ENCODE measurements around the gene RPS6KC1. TPM values are rescaled to one million over a fixed set of nuclear protein-coding genes. Genes with fewer than 3 reads are reported as not detected.

RPS6KC1 gene
- total RNA-seq, 1 donor from 2014 or later, result 16.7 TPM

- Mint-ChIP-seq H3K36me3 (ENCODE audit: low read depth) (peaks cover 3% of the 10 kb centered on the region), H3K9me3 (no peaks in the 10 kb centered on the region), H3K4me3 (no peak overlapping the region), H3K27ac (ENCODE audit: unreplicated experiment) (no peak overlapping the region), H3K27me3 (ENCODE audit: low read depth) (no peaks in the 10 kb centered on the region), H3K4me1 (peaks cover 35% of the 10 kb centered on the region)
- TF ChIP-seq CTCF (conservative IDR thresholded peaks at IDR 0.05), result no peak
- DNase-seq (ENCODE audit: low read depth, low spot score), result no peak
These were observed 199.4 kb downstream of the RPS6KC1 start for GRCh38 chr1:213250446-213250845.

- Mint-ChIP-seq H3K36me3 (ENCODE audit: low read depth) (peaks cover 3% of the 10 kb centered on the region), H3K27me3 (ENCODE audit: low read depth) (no peaks in the 10 kb centered on the region), H3K4me1 (peaks cover 27% of the 10 kb centered on the region), H3K4me3 (no peak overlapping the region), H3K9me3 (no peaks in the 10 kb centered on the region), H3K27ac (ENCODE audit: unreplicated experiment) (peak overlapping the region; percentile 8)
- TF ChIP-seq CTCF (conservative IDR thresholded peaks at IDR 0.05), result no peak
- no peak for DNase-seq (ENCODE audit: low read depth, low spot score)
These were observed 200.9 kb downstream of the RPS6KC1 start for GRCh38 chr1:213251972-213252371.

GRCh38 chr1:213256438-213257087, 205.5 kb downstream of the RPS6KC1 start:
- no peaks in the 10 kb centered on the region for H3K9me3 Mint-ChIP-seq
- no peaks in the 10 kb centered on the region for H3K27me3 Mint-ChIP-seq (ENCODE audit: low read depth)
- DNase-seq (ENCODE audit: low read depth, low spot score), result no peak
- no peak for TF ChIP-seq CTCF (conservative IDR thresholded peaks at IDR 0.05)
- no peaks in the 10 kb centered on the region for H3K36me3 Mint-ChIP-seq (ENCODE audit: low read depth)
- H3K27ac Mint-ChIP-seq (ENCODE audit: unreplicated experiment), result no peak overlapping the region
- H3K4me1 Mint-ChIP-seq, result peaks cover 13% of the 10 kb centered on the region
- H3K4me3 Mint-ChIP-seq, result no peak overlapping the region

- no peaks in the 10 kb centered on the region for H3K4me1 Mint-ChIP-seq
- TF ChIP-seq CTCF (conservative IDR thresholded peaks at IDR 0.05), result no peak
- no peak overlapping the region for H3K4me3 Mint-ChIP-seq
- H3K9me3 Mint-ChIP-seq, result no peaks in the 10 kb centered on the region
- peaks cover 3% of the 10 kb centered on the region for H3K36me3 Mint-ChIP-seq (ENCODE audit: low read depth)
- no peaks in the 10 kb centered on the region for H3K27me3 Mint-ChIP-seq (ENCODE audit: low read depth)
- no peak for DNase-seq (ENCODE audit: low read depth, low spot score)
- no peak overlapping the region for H3K27ac Mint-ChIP-seq (ENCODE audit: unreplicated experiment)
These were observed 209.5 kb downstream of the RPS6KC1 start for GRCh38 chr1:213260311-213261075.

- no peak overlapping the region for H3K27ac Mint-ChIP-seq (ENCODE audit: unreplicated experiment)
- DNase-seq (ENCODE audit: low read depth, low spot score), result no peak
- no peak for TF ChIP-seq CTCF (conservative IDR thresholded peaks at IDR 0.05)
- no peak overlapping the region for H3K4me3 Mint-ChIP-seq
- peaks cover 6% of the 10 kb centered on the region for H3K9me3 Mint-ChIP-seq
- peaks cover 26% of the 10 kb centered on the region for H3K36me3 Mint-ChIP-seq (ENCODE audit: low read depth)
- no peaks in the 10 kb centered on the region for H3K27me3 Mint-ChIP-seq (ENCODE audit: low read depth)
- H3K4me1 Mint-ChIP-seq, result peaks cover 8% of the 10 kb centered on the region
These were observed 213.5 kb downstream of the RPS6KC1 start for GRCh38 chr1:213264531-213264930.

Data from neural crest cell (in vitro differentiated cells).